ENCODE measurements around the gene MSANTD1. TPM values are rescaled to one million over a fixed set of nuclear protein-coding genes. Genes with fewer than 3 reads are reported as not detected.

MSANTD1 gene
- total RNA-seq, 1 experiment from 2014 or later: 1.4 TPM

GRCh38 chr4:3225071-3225850 lies 23.7 kb upstream of the MSANTD1 start:
- peaks cover 14% of the 10 kb centered on the region for H3K36me3 Mint-ChIP-seq (ENCODE audit: insufficient read depth, unreplicated experiment)
- H3K27ac Mint-ChIP-seq (ENCODE audit: unreplicated experiment): no peak overlapping the region
- no TSS peak for BruUV-seq (replicated peaks)
- CTCF ChIA-PET: no interaction called here
- intact Hi-C loops (cut with micrococcal nuclease; ENCODE audit: unreplicated experiment): no loop called here
- DNase-seq: no peak
- TF ChIP-seq, protein P1, sequence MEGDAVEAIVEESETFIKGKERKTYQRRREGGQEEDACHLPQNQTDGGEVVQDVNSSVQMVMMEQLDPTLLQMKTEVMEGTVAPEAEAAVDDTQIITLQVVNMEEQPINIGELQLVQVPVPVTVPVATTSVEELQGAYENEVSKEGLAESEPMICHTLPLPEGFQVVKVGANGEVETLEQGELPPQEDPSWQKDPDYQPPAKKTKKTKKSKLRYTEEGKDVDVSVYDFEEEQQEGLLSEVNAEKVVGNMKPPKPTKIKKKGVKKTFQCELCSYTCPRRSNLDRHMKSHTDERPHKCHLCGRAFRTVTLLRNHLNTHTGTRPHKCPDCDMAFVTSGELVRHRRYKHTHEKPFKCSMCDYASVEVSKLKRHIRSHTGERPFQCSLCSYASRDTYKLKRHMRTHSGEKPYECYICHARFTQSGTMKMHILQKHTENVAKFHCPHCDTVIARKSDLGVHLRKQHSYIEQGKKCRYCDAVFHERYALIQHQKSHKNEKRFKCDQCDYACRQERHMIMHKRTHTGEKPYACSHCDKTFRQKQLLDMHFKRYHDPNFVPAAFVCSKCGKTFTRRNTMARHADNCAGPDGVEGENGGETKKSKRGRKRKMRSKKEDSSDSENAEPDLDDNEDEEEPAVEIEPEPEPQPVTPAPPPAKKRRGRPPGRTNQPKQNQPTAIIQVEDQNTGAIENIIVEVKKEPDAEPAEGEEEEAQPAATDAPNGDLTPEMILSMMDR (IDR thresholded peaks at IDR 0.05; ENCODE audit: unreplicated experiment): no peak
- no peaks in the 10 kb centered on the region for H3K27me3 Mint-ChIP-seq (ENCODE audit: unreplicated experiment)
- no peaks in the 10 kb centered on the region for H3K4me1 Mint-ChIP-seq (ENCODE audit: low read depth, unreplicated experiment)
- H3K9me3 Mint-ChIP-seq (ENCODE audit: low read depth, unreplicated experiment): peaks cover 6% of the 10 kb centered on the region
- H3K4me3 Mint-ChIP-seq (ENCODE audit: low read depth, unreplicated experiment): no peak overlapping the region

- Mint-ChIP-seq H3K36me3 (ENCODE audit: insufficient read depth, unreplicated experiment) (peaks cover 14% of the 10 kb centered on the region), H3K9me3 (ENCODE audit: low read depth, unreplicated experiment) (peaks cover 6% of the 10 kb centered on the region), H3K4me1 (ENCODE audit: low read depth, unreplicated experiment) (no peaks in the 10 kb centered on the region), H3K27me3 (ENCODE audit: unreplicated experiment) (no peaks in the 10 kb centered on the region), H3K4me3 (ENCODE audit: low read depth, unreplicated experiment) (no peak overlapping the region), H3K27ac (ENCODE audit: unreplicated experiment) (no peak overlapping the region)
- intact Hi-C loops (cut with micrococcal nuclease; ENCODE audit: unreplicated experiment): no loop called here
- TF ChIP-seq, protein P1 (IDR thresholded peaks at IDR 0.05; ENCODE audit: unreplicated experiment): no peak
- CTCF ChIA-PET: no interaction called here
- DNase-seq: no peak
- BruUV-seq (replicated peaks): no TSS peak
These were observed 23.0 kb upstream of the MSANTD1 start for GRCh38 chr4:3225936-3226335.

GRCh38 chr4:3226467-3226866 lies 22.5 kb upstream of the MSANTD1 start:
- no peak overlapping the region for H3K4me3 Mint-ChIP-seq (ENCODE audit: low read depth, unreplicated experiment)
- TF ChIP-seq, protein P1 (IDR thresholded peaks at IDR 0.05; ENCODE audit: unreplicated experiment): no peak
- no peak overlapping the region for H3K27ac Mint-ChIP-seq (ENCODE audit: unreplicated experiment)
- peaks cover 6% of the 10 kb centered on the region for H3K9me3 Mint-ChIP-seq (ENCODE audit: low read depth, unreplicated experiment)
- H3K36me3 Mint-ChIP-seq (ENCODE audit: insufficient read depth, unreplicated experiment): peaks cover 14% of the 10 kb centered on the region
- no peak for DNase-seq
- H3K27me3 Mint-ChIP-seq (ENCODE audit: unreplicated experiment): no peaks in the 10 kb centered on the region
- CTCF ChIA-PET: no interaction called here
- no peaks in the 10 kb centered on the region for H3K4me1 Mint-ChIP-seq (ENCODE audit: low read depth, unreplicated experiment)
- intact Hi-C loops (cut with micrococcal nuclease; ENCODE audit: unreplicated experiment): no loop called here
- no TSS peak for BruUV-seq (replicated peaks)

DNA sequence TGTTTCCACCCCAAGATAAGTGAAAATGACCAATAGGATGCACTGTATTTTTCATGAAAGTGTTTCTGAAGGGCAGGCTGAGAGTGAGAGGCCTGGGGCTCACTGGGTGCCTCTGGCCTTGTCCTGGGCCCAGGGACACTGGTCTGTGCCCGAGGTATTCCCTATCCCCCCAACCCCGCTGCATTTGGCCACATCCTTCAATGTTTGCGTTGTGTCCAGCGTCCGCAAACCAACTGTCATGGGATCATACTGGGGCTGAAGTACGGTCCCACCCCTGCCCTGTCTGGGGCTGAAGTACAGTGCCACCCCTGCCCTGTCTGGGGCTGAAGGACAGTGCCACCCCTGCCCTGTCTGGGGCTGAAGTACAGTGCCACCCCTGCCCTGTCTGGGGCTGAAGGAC lies 22.0 kb upstream of the MSANTD1 start:
- Mint-ChIP-seq H3K9me3 (ENCODE audit: low read depth, unreplicated experiment) (peaks cover 6% of the 10 kb centered on the region), H3K27ac (ENCODE audit: unreplicated experiment) (no peak overlapping the region), H3K4me1 (ENCODE audit: low read depth, unreplicated experiment) (no peaks in the 10 kb centered on the region), H3K27me3 (ENCODE audit: unreplicated experiment) (no peaks in the 10 kb centered on the region), H3K4me3 (ENCODE audit: low read depth, unreplicated experiment) (no peak overlapping the region), H3K36me3 (ENCODE audit: insufficient read depth, unreplicated experiment) (peaks cover 14% of the 10 kb centered on the region)
- intact Hi-C loops (cut with micrococcal nuclease; ENCODE audit: unreplicated experiment): no loop called here
- CTCF ChIA-PET: no interaction called here
- no TSS peak for BruUV-seq (replicated peaks)
- DNase-seq: no peak
- TF ChIP-seq, protein P1 (IDR thresholded peaks at IDR 0.05; ENCODE audit: unreplicated experiment): no peak

Measured in Calu3 (cell line).